ENCODE measurements around the gene MRPS14.

- TF ChIP-seq POLR2A (IDR thresholded peaks at IDR 0.05), result no peak
- no peak for TF ChIP-seq CTCF (IDR thresholded peaks at IDR 0.05)
These were observed 47.5 kb downstream of the MRPS14 start for GRCh38 chr1:174975764-174976163.

Data from adrenal gland (tissue), 5 donors.